Psoas muscle (tissue), 8 donors: ENCODE measurements around the gene DPH1. TPM values are rescaled to one million over a fixed set of nuclear protein-coding genes. Genes with fewer than 3 reads are reported as not detected.

ENCODE experiments used
- ATAC-seq, 4 donors: fragments of 200-7000 bp; cut with Tn5 transposase; one replicate each; pipeline ENCODE4 v1.9.1; 2020; ENCODE audit warnings: moderate library complexity in 3 of 4, mild to moderate bottlenecking in 2 of 4
- DNase-seq, 2 donors: peaks; one replicate each; pipeline ENCODE4 v3.0.0-alpha.2; 2020
- H3K27ac ChIP-seq: fragments of 200-600 bp; one replicate; pipeline ENCODE4 v1.8.0; 2022
- H3K27me3 ChIP-seq, 3 donors: fragments of 200-600 bp in 1 of 3; one replicate each; pipeline versions ENCODE4 v1.6.1 to v1.8.0; 2013 to 2022; ENCODE audit warnings: low read length in 2 of 3, mild to moderate bottlenecking in 2 of 3, moderate library complexity in 1 of 3; ENCODE audit not compliant: insufficient read depth in 3 of 3
- H3K36me3 ChIP-seq, 2 donors: fragments of 200-600 bp in 1 of 2; one replicate each; pipeline versions ENCODE4 v1.6.1 to v1.8.0; 2013 to 2022; ENCODE audit warnings: low read depth in 1 of 2, mild to moderate bottlenecking in 1 of 2, moderate library complexity in 1 of 2; ENCODE audit not compliant: insufficient read depth in 1 of 2
- H3K4me1 ChIP-seq: fragments of 200-600 bp; one replicate; pipeline ENCODE4 v1.8.0; 2022
- H3K4me3 ChIP-seq: fragments of 200-600 bp; one replicate; pipeline ENCODE4 v1.8.0; 2022; ENCODE audit warnings: mild to moderate bottlenecking
- H3K9me3 ChIP-seq: fragments of 200-600 bp; one replicate; pipeline ENCODE4 v1.8.0; 2022
- CTCF ChIP-seq: fragments of 200-600 bp; IDR thresholded peaks from one replicate; pipeline ENCODE4 v1.8.0; 2022; ENCODE audit warnings: antibody characterized with exemption
- WGBS, 3 donors: extraction: QIAGEN DNeasy Blood & Tissue Kit; methylation state at CpG; one replicate each; pipeline versions ENCODE4 v1.1.6 to v1.1.7; 2013; 5-methylcytosine and 5-hydroxymethylcytosine counted together
- intact Hi-C, 2 donors: fragments of 100-400 bp; cut with DNase I; formaldehyde crosslinking; loops; one replicate each; pipeline versions ENCODE4 v1.11.0 to v1.14.2; 2022
- polyA plus RNA-seq, 3 donors: library from polyadenylated mRNA; stranded (reverse); fragments of 200-250 nt; gene quantifications; one replicate each; pipeline ENCODE4 v1.2.3, GENCODE V29; 2013
- total RNA-seq, 4 donors: library from RNA; stranded (reverse); fragmentation: NEBNext Ultra II Directional in 2 of 4; extraction: Animal tissue kit (Norgen Biotek cat#: 25700) in 2 of 4; gene quantifications; one replicate each; pipeline versions ENCODE4 v1.2.1 to v1.2.4, GENCODE V29; 2021 to 2023
- donor health status: healthy with polysubstance abuse.
- donor health status: DM: no; HTN: no; CAD: no; lungs with moderate emphysema.
- donor health status: Bipolar disorder and iron deficiency.
- donor health status: healthy.
- donor health status: DM: yes; HTN: yes; CAD: no.
- donor health status: DM: no; HTN: no; CAD: no.
- donor health status: DM: no; HTN: no; CAD: no.
- donor health status: DM: yes; HTN: yes; CAD: no.

DPH1 gene
- total and polyA plus RNA-seq, 7 donors: 13.5 to 73.4 (median 40.6) TPM

GRCh38 chr17:2054262-2054511 is 24.2 kb downstream of the DPH1 start:
- intact Hi-C loops: loop anchor here (1.0 to 2.0 kb wide), 3 partner anchors 191 to 229 kb away; no protein-coding TSS in a partner anchor
- Histone ChIP-seq H3K27ac (peak overlapping the region; percentile 62), H3K36me3 (peaks cover 0 to 2% of the 10 kb centered on the region in 2 donors), H3K9me3 (no peaks in the 10 kb centered on the region), H3K4me3 (peak overlapping the region; percentile 74), H3K27me3 (peaks cover 0 to 17% (median 6%) of the 10 kb centered on the region in 3 donors), H3K4me1 (peaks cover 8% of the 10 kb centered on the region)
- WGBS, 3 donors: 8 to 22% (median 19%) methylated on average over 16 of the region's 16 CpGs
- no peak for TF ChIP-seq CTCF
- no peak for DNase-seq
- no peak for ATAC-seq

GRCh38 chr17:2054512-2055291 is 24.7 kb downstream of the DPH1 start, which contains the start of gene HIC1:
TSS of gene HIC1 (plus strand) at chr17:2055103. CDS start at chr17:2056691, 1,588 bp downstream.
- peak; percentile 97 for TF ChIP-seq CTCF
- peak within 1 kb of the TSS; percentile 62 for H3K27ac ChIP-seq
- peaks cover 0 to 7% of the 10 kb centered on the region in 2 donors for H3K36me3 ChIP-seq
- peak; percentile 72 to 83 (median 78) for ATAC-seq
- 4 to 6% (median 4%) methylated on average over 51 to 72 of the region's 72 CpGs for WGBS, 3 donors
- peaks cover 0 to 13% (median 2%) of the 10 kb centered on the region in 3 donors for H3K27me3 ChIP-seq
- peaks cover 6% of the 10 kb centered on the region for H3K4me1 ChIP-seq
- peak; percentile 81 to 90 for DNase-seq
- H3K9me3 ChIP-seq: no peaks in the 10 kb centered on the region
- intact Hi-C loops: loop anchor here (1.0 to 2.0 kb wide), 4 partner anchors 190 to 228 kb away; no protein-coding TSS in a partner anchor
- H3K4me3 ChIP-seq: peak within 1 kb of the TSS; percentile 74

GRCh38 chr17:2055292-2056205 is 25.6 kb downstream of the DPH1 start:
- DNase-seq (peak; percentile 39 to 67), ATAC-seq (peak in 3 of 4 donors; percentile 7 to 13 (median 9))
- peaks cover 0 to 8% (median 2%) of the 10 kb centered on the region in 3 donors for H3K27me3 ChIP-seq

More at GRCh38 chr17:2055292-2056205, 25.6 kb downstream of the DPH1 start:
- TF ChIP-seq CTCF: no peak
- Histone ChIP-seq H3K4me3 (peak overlapping the region; percentile 74), H3K27ac (peak overlapping the region; percentile 62), H3K9me3 (no peaks in the 10 kb centered on the region), H3K4me1 (peaks cover 6% of the 10 kb centered on the region), H3K36me3 (peaks cover 0 to 13% of the 10 kb centered on the region in 2 donors)
- WGBS, 3 donors: 21 to 25% (median 22%) methylated on average over 45 to 111 of the region's 113 CpGs
- intact Hi-C loops: loop anchor here (1.0 to 2.0 kb wide), 3 partner anchors 189 to 227 kb away; no protein-coding TSS in a partner anchor
